Lower lobe of right lung (tissue), 2 donors: ENCODE results near the gene CNBD2. TPM values are rescaled to one million over a fixed set of nuclear protein-coding genes. Genes with fewer than 3 reads are reported as not detected.

Experiments
- ATAC-seq, 2 donors: fragments of 200-7000 bp; cut with Tn5 transposase; one replicate each; pipeline ENCODE4 v1.9.1; 2020 to 2022; ENCODE audit warnings: mild to moderate bottlenecking in 2 of 2, moderate library complexity in 2 of 2
- DNase-seq: peaks from one replicate; pipeline ENCODE4 v3.0.0-alpha.2; 2020
- H3K27ac ChIP-seq: fragments of 200-600 bp; one replicate; pipeline ENCODE4 v1.8.0; 2022
- H3K27me3 ChIP-seq: fragments of 200-600 bp; one replicate; pipeline ENCODE4 v1.8.0; 2022; ENCODE audit warnings: low read depth
- H3K36me3 ChIP-seq: fragments of 200-600 bp; one replicate; pipeline ENCODE4 v1.8.0; 2022; ENCODE audit warnings: mild to moderate bottlenecking
- H3K4me1 ChIP-seq: fragments of 200-600 bp; one replicate; pipeline ENCODE4 v1.8.0; 2022
- H3K4me3 ChIP-seq: fragments of 200-600 bp; one replicate; pipeline ENCODE4 v1.8.0; 2022; ENCODE audit warnings: mild to moderate bottlenecking
- H3K9me3 ChIP-seq: fragments of 200-600 bp; one replicate; pipeline ENCODE4 v1.8.0; 2022
- CTCF ChIP-seq: fragments of 200-600 bp; IDR thresholded peaks from one replicate; pipeline ENCODE4 v1.8.0; 2022; ENCODE audit warnings: antibody characterized with exemption, mild to moderate bottlenecking
- intact Hi-C: fragments of 100-400 bp; cut with DNase I; formaldehyde crosslinking; loops from one replicate; pipeline ENCODE4 v1.11.0; 2022
- total RNA-seq: library from RNA; stranded (reverse); fragmentation: NEBNext Ultra II Directional; extraction: Animal tissue kit (Norgen Biotek cat#: 25700); gene quantifications from one replicate; pipeline ENCODE4 v1.2.1, GENCODE V29; 2021
- donor health status: DM: no; HTN: yes; CAD: no; lungs with severe emphysema.

Gene CNBD2
- total RNA-seq, 1 donor from 2014 or later: 4.3 TPM

- no peaks in the 10 kb centered on the region for H3K9me3 ChIP-seq
- no peak for DNase-seq
- ATAC-seq: no peak
- intact Hi-C loops: no loop called here
- no peak overlapping the region for H3K27ac ChIP-seq
- H3K27me3 ChIP-seq: no peaks in the 10 kb centered on the region
- no peaks in the 10 kb centered on the region for H3K36me3 ChIP-seq
- no peak for TF ChIP-seq CTCF
- H3K4me3 ChIP-seq: no peak overlapping the region
- H3K4me1 ChIP-seq: no peaks in the 10 kb centered on the region
These were observed 4.5 kb upstream of the CNBD2 start for GRCh38 chr20:35963878-35964277.

- Histone ChIP-seq H3K4me1 (no peaks in the 10 kb centered on the region), H3K27me3 (no peaks in the 10 kb centered on the region), H3K9me3 (no peaks in the 10 kb centered on the region), H3K4me3 (no peak overlapping the region), H3K27ac (no peak overlapping the region), H3K36me3 (no peaks in the 10 kb centered on the region)
- intact Hi-C loops: no loop called here
- DNase-seq (no peak), ATAC-seq (no peak)
- TF ChIP-seq CTCF: no peak
These were observed 540 bp downstream of the CNBD2 start for GRCh38 chr20:35968930-35969329.

GRCh38 chr20:35971981-35972380 is 3.6 kb downstream of the CNBD2 start:
- no peak overlapping the region for H3K4me3 ChIP-seq
- DNase-seq (no peak), ATAC-seq (no peak)
- no peaks in the 10 kb centered on the region for H3K9me3 ChIP-seq
- H3K4me1 ChIP-seq: no peaks in the 10 kb centered on the region
- no peak for TF ChIP-seq CTCF
- intact Hi-C loops: no loop called here
- no peaks in the 10 kb centered on the region for H3K36me3 ChIP-seq
- H3K27ac ChIP-seq: no peak overlapping the region
- H3K27me3 ChIP-seq: no peaks in the 10 kb centered on the region

GRCh38 chr20:35972462-35972861 is 4.1 kb downstream of the CNBD2 start:
- Histone ChIP-seq H3K4me3 (no peak overlapping the region), H3K4me1 (no peaks in the 10 kb centered on the region), H3K27me3 (no peaks in the 10 kb centered on the region), H3K9me3 (no peaks in the 10 kb centered on the region), H3K36me3 (no peaks in the 10 kb centered on the region), H3K27ac (no peak overlapping the region)
- TF ChIP-seq CTCF: no peak
- DNase-seq (no peak), ATAC-seq (no peak)
- intact Hi-C loops: no loop called here

- Histone ChIP-seq H3K9me3 (no peaks in the 10 kb centered on the region), H3K27me3 (no peaks in the 10 kb centered on the region), H3K36me3 (no peaks in the 10 kb centered on the region), H3K4me1 (no peaks in the 10 kb centered on the region), H3K4me3 (no peak overlapping the region), H3K27ac (no peak overlapping the region)
- intact Hi-C loops: no loop called here
- DNase-seq (no peak), ATAC-seq (no peak)
- TF ChIP-seq CTCF: no peak
These were observed 5.9 kb downstream of the CNBD2 start for GRCh38 chr20:35974256-35974655.
